Karpas-422 (cell line): Measurements from ENCODE around the gene ZSWIM9. TPM values are rescaled to one million over a fixed set of nuclear protein-coding genes. Genes with fewer than 3 reads are reported as not detected.
A peak's percentile ranks its signal among the peaks of the same experiment; 100 is the strongest.

Source experiments
- DNase-seq: peaks from one replicate; pipeline ENCODE4 v3.0.0-alpha.2; 2015
- H2AFZ ChIP-seq: fragments of 200-600 bp; sonication (generic); 2 replicates; pipeline ENCODE4 v1.6.1; 2014; ENCODE audit warnings: antibody characterized with exemption, low read length, mixed read lengths
- H3K27ac ChIP-seq: fragments of 200-600 bp; sonication (generic); 2 replicates; pipeline ENCODE4 v1.5.1; 2014; ENCODE audit warnings: mild to moderate bottlenecking, low read length, moderate library complexity
- H3K27me3 ChIP-seq: fragments of 200-600 bp; sonication (generic); 2 replicates; pipeline ENCODE4 v1.6.1; 2014; ENCODE audit warnings: low read length, mixed read lengths
- H3K36me3 ChIP-seq: fragments of 200-600 bp; sonication (generic); 2 replicates; pipeline ENCODE4 v1.6.1; 2014; ENCODE audit warnings: low read length, mixed read lengths; ENCODE audit not compliant: insufficient read depth
- H3K4me1 ChIP-seq: fragments of 200-600 bp; sonication (generic); 2 replicates; pipeline ENCODE4 v1.6.1; 2014; ENCODE audit warnings: mild to moderate bottlenecking, low read length, mixed read lengths
- H3K4me2 ChIP-seq: fragments of 200-600 bp; sonication (generic); 2 replicates; pipeline ENCODE4 v1.6.1; 2014; ENCODE audit warnings: low read length, low read depth, mild to moderate bottlenecking; ENCODE audit not compliant: poor library complexity, severe bottlenecking
- H3K4me3 ChIP-seq: fragments of 200-600 bp; sonication (generic); 2 replicates; pipeline ENCODE4 v1.5.1; 2014; ENCODE audit warnings: mild to moderate bottlenecking, antibody characterized with exemption, low read length, mixed read lengths
- H3K79me2 ChIP-seq: fragments of 200-600 bp; sonication (generic); 2 replicates; pipeline ENCODE4 v1.6.1; 2014; ENCODE audit warnings: mild to moderate bottlenecking, low read length, mixed read lengths
- H3K9ac ChIP-seq: fragments of 200-600 bp; sonication (generic); 2 replicates; pipeline ENCODE4 v1.6.0; 2014; ENCODE audit warnings: low read length
- H3K9me2 ChIP-seq: fragments of 200-600 bp; sonication (generic), shearing (Covaris generic); replicated peaks from 2 replicates; pipeline ENCODE4 v1.6.0; 2014; ENCODE audit warnings: mild to moderate bottlenecking, low read length, moderate library complexity; ENCODE audit not compliant: insufficient read depth
- H3K9me3 ChIP-seq: fragments of 300-700, 200-600 bp; sonication (generic); 2 replicates; pipeline ENCODE4 v1.6.1; 2014; ENCODE audit warnings: low read length, mixed read lengths
- H4K20me1 ChIP-seq: fragments of 200-600 bp; sonication (generic); 2 replicates; pipeline ENCODE4 v1.6.1; 2014; ENCODE audit warnings: mild to moderate bottlenecking, antibody characterized with exemption, low read length, low read depth; ENCODE audit not compliant: insufficient read depth
- total RNA-seq: library from RNA; depleted of rRNA; stranded (reverse); fragments of >200 nt; shearing (Covaris generic); gene quantifications from 2 replicates; pipeline ENCODE4 v1.2.3, GENCODE V29; 2014; ENCODE audit warnings: low replicate concordance; rRNA removed

ZSWIM9 gene
- 2.3 and 6.2 TPM in 2 replicates for total RNA-seq

DNA sequence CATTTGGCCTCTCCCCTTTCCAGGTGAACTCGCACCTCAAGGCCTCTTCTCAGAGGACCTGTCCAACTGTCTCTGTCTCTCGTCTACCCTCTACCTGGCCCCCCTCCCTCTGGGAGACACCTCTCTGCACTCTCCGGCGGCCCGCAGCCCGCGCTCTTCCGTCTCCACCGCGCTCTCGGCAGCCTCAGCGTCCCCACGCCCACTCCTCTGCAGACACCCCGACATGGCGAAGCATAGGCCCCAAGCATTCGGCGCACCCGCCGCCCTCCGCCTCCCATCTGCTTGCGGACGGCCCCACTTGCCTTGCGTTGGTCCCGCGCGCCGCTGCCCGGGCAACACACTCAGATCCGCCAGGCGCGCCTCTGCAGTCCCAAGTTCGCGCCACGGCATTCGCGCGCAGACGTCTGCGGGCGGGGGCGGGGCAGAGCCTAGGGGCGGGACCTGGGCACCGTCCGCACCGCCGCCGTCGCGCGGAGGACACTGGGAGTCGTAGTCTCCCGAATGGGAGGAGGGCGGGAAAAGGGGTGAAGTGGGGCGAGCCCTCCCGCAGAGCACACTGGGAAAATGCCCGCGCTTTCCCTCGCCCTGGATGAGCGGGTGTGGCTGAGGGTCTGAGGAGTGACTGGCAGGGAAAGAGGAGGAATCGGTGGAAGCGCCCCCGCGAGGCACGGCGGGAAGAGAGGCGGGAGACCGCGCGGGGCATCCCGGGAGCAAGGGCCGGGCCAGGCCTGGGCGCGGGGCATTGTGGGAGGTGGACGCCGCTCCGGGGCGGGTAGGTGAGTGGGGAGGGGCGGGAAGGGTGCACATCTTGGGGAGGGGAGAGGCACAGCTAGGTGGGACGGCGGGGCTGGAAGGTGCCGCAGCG lies at the start of gene ZSWIM9, which contains the start of gene LIG1:
Gene ZSWIM9 (plus strand): TSS at position 742 of the 865 bp plus-strand sequence. CDS start 1,123 bp downstream, outside the sequence.
Gene LIG1 (minus strand): TSS at position 406 of the 865 bp plus-strand sequence. CDS start 4,778 bp downstream, outside the sequence.
- H3K27ac ChIP-seq, result peak within 1 kb of the TSS; percentile 89
- no peaks in the 10 kb centered on the region for H3K27me3 ChIP-seq
- H3K4me1 ChIP-seq, result peaks cover 27% of the 10 kb centered on the region
- no peaks in the 10 kb centered on the region for H3K9me2 ChIP-seq
- no peaks in the 10 kb centered on the region for H3K9me3 ChIP-seq
- H3K9ac ChIP-seq, result peak within 1 kb of the TSS; percentile 98
- peak within 1 kb of the TSS; percentile 90; the same call in 1 of the 2 replicates for H2AFZ ChIP-seq
- DNase-seq, result peak; percentile 97
- H3K79me2 ChIP-seq, result peaks cover 63% of the 10 kb centered on the region
- peaks cover 10% of the 10 kb centered on the region for H4K20me1 ChIP-seq
- peak within 1 kb of the TSS; percentile 99 for H3K4me3 ChIP-seq
- peak within 1 kb of the TSS; percentile 76 for H3K4me2 ChIP-seq
- H3K36me3 ChIP-seq, result peaks cover 18% of the 10 kb centered on the region

DNA sequence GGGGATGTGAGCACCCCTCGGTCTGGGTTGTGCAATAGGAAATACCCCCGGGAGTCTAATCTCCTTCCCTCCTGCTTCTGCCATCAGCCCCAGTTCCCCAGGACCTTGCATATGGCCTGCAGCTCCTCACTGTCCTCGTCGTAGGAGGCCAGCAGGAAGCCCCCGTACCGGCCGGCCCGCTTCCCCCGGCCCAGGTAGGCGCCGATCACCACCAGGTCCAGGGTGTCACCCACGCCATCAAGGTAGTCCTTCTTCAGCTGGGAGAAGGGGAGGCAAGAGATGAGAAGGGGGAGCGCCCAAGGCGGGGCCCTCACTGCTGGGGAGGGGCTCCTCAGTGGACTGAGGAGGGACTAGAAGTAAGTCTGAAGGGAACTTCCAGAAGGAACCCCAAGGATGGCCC lies 49.4 kb upstream of the ZSWIM9 start:
- H3K9me2 ChIP-seq, result no peaks in the 10 kb centered on the region
- H3K27ac ChIP-seq, result no peak overlapping the region
- H3K9me3 ChIP-seq, result no peaks in the 10 kb centered on the region
- H2AFZ ChIP-seq, result no peak overlapping the region
- no peak overlapping the region for H3K4me3 ChIP-seq
- no peak overlapping the region for H3K9ac ChIP-seq
- no peaks in the 10 kb centered on the region for H3K27me3 ChIP-seq
- H3K4me1 ChIP-seq, result no peaks in the 10 kb centered on the region
- DNase-seq, result no peak
- H3K79me2 ChIP-seq, result no peaks in the 10 kb centered on the region
- peaks cover 20% of the 10 kb centered on the region for H3K36me3 ChIP-seq
- no peaks in the 10 kb centered on the region for H4K20me1 ChIP-seq
- no peak overlapping the region for H3K4me2 ChIP-seq

DNA sequence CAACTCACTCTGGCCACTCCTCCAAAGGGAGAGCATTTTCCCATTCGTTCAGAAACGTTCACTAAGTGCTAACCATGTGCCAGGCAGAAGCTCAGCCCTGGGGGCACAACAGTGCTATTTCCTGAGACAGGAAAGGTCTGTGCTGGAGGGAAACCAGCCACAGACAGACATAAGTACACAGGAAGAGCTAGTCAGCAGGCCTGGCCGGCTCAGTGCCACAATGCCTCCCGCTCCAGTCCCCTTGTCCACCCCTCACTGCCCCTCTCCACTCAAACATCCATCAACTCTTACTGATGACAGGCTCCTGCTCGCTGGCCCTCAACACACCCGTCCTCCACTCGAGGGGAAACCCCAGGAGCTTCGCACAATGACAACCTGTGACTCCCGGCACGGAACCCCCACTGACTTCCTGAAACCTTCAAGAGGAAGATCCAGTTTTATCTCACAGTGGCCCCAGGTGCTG lies 48.5 kb upstream of the ZSWIM9 start:
- Histone ChIP-seq H3K4me3 (no peak overlapping the region), H3K27me3 (no peaks in the 10 kb centered on the region), H2AFZ (no peak overlapping the region), H3K36me3 (peaks cover 22% of the 10 kb centered on the region), H3K9me2 (no peaks in the 10 kb centered on the region), H3K9ac (no peak overlapping the region), H4K20me1 (no peaks in the 10 kb centered on the region), H3K9me3 (no peaks in the 10 kb centered on the region), H3K4me1 (no peaks in the 10 kb centered on the region), H3K27ac (no peak overlapping the region), H3K4me2 (no peak overlapping the region), H3K79me2 (no peaks in the 10 kb centered on the region)
- no peak for DNase-seq

DNA sequence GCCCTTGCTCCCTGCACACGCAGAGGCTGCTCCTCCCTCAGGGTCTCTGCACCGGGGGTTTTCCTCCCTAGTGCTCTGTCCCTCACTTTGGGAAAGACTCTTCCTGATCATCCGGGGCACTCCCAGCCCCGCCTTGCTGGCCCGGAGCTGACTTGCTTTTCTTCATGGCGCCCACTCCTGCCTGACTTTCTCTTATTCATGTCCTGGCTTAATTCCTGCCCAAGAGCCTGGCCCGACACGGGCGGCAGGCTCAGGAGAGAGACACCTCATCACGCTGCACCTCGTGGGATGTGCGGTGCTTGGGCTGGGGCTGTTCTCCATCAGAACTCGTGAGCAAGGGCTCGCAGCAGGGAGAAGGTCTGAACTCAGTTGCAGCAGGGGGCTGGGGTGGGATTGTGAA lies 48.1 kb upstream of the ZSWIM9 start:
- H2AFZ ChIP-seq, result no peak overlapping the region
- H3K27ac ChIP-seq, result no peak overlapping the region
- no peaks in the 10 kb centered on the region for H4K20me1 ChIP-seq
- H3K36me3 ChIP-seq, result peaks cover 22% of the 10 kb centered on the region
- H3K9me2 ChIP-seq, result no peaks in the 10 kb centered on the region
- no peak overlapping the region for H3K9ac ChIP-seq
- H3K9me3 ChIP-seq, result no peaks in the 10 kb centered on the region
- H3K4me3 ChIP-seq, result no peak overlapping the region
- no peaks in the 10 kb centered on the region for H3K79me2 ChIP-seq
- DNase-seq, result no peak
- no peaks in the 10 kb centered on the region for H3K4me1 ChIP-seq
- no peaks in the 10 kb centered on the region for H3K27me3 ChIP-seq
- no peak overlapping the region for H3K4me2 ChIP-seq

DNA sequence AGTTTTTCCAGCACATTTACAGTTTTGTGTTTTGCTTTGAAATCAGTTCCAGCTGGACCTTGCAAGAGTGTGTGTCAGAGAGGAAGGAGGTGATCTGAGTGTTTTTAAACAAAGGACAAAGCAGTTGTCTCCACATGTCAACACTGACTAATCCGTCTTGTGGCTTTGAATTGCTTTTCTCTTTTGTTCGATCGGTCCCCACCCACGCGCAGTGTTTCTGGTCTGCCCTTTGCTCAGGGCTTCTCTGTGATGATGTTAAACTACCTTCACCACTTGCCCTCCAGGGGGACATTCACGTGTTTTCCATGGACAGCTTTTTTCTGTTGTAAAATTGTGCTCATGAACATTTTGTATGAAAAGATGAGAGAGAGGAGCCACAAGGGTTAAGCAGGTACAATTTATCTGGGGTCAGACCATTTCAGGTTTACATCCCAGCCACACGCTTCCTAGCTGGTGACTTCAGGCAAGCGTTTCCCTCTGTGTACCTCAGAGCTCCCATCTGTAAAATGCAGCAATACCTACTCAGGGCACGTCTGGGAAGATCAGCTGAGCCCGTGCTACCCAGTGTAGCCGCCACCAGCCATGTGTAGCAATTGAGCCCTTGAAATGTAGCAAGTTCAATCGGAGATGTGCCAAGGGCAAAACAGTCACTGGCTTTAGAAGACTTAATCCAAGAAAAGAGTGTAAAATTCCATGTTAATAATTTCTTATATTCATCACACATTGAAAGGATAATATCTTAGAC lies 46.4 kb upstream of the ZSWIM9 start:
- no peak overlapping the region for H3K9ac ChIP-seq
- H3K79me2 ChIP-seq, result no peaks in the 10 kb centered on the region
- no peaks in the 10 kb centered on the region for H4K20me1 ChIP-seq
- H2AFZ ChIP-seq, result no peak overlapping the region
- H3K9me3 ChIP-seq, result no peaks in the 10 kb centered on the region
- no peak for DNase-seq
- no peak overlapping the region for H3K4me2 ChIP-seq
- H3K4me1 ChIP-seq, result no peaks in the 10 kb centered on the region
- H3K9me2 ChIP-seq, result no peaks in the 10 kb centered on the region
- H3K4me3 ChIP-seq, result no peak overlapping the region
- H3K27ac ChIP-seq, result no peak overlapping the region
- H3K27me3 ChIP-seq, result no peaks in the 10 kb centered on the region
- peaks cover 28% of the 10 kb centered on the region for H3K36me3 ChIP-seq

DNA sequence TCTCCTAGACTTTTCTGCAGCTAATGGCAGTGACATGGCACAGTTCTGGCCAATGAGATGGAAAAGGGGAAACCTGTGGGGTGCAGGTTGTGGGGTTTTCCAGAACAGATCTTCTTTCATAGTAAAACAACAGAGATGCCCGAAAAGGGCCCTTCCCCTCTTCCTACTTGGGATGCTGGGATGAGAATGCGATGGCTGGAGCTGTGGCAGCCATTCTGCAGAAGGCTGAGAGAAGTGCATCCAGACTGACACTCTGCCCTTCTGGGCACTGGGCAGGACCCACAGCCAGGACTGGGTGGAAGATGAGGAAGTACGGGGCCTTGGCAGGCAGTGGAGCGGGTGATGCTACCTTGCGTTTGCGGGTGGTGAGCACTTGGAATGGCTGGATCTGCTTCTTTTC lies 42.9 kb upstream of the ZSWIM9 start:
- Histone ChIP-seq H3K36me3 (peaks cover 21% of the 10 kb centered on the region), H3K4me1 (no peaks in the 10 kb centered on the region), H3K9me2 (no peaks in the 10 kb centered on the region), H3K27ac (no peak overlapping the region), H3K4me3 (no peak overlapping the region), H3K27me3 (no peaks in the 10 kb centered on the region), H2AFZ (no peak overlapping the region), H3K4me2 (no peak overlapping the region), H3K79me2 (no peaks in the 10 kb centered on the region), H3K9ac (no peak overlapping the region), H4K20me1 (no peaks in the 10 kb centered on the region), H3K9me3 (no peaks in the 10 kb centered on the region)
- DNase-seq, result no peak

DNA sequence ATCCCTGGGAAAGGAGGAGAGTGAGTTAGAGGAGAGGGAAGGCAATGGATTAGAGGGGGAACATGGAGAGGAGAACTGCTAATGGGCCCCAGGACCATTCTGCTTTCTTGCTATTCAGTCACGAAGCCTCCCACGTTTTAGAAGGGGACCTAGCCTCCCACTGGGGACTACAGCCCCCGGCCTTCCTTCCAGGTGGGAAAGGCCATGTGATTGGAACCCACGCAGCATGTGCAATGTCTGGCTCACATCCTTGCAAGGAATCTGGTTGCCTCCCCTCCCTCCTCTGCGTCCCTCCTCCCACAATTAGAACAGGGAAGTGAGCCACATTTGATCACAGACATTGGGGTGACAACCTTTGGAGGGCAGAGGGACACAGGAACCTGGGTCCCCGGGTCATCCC lies 37.4 kb upstream of the ZSWIM9 start:
- H3K27ac ChIP-seq, result no peak overlapping the region
- no peak for DNase-seq
- H3K4me2 ChIP-seq, result no peak overlapping the region
- H3K27me3 ChIP-seq, result no peaks in the 10 kb centered on the region
- H3K4me3 ChIP-seq, result no peak overlapping the region
- no peak overlapping the region for H3K9ac ChIP-seq
- no peak overlapping the region for H2AFZ ChIP-seq
- H3K9me2 ChIP-seq, result no peaks in the 10 kb centered on the region
- no peaks in the 10 kb centered on the region for H3K79me2 ChIP-seq
- H3K36me3 ChIP-seq, result 0 out of 2 replicates have a peak, but pooled peaks cover 3% of the 10 kb centered on the region
- no peaks in the 10 kb centered on the region for H4K20me1 ChIP-seq
- H3K4me1 ChIP-seq, result no peaks in the 10 kb centered on the region
- H3K9me3 ChIP-seq, result no peaks in the 10 kb centered on the region

DNA sequence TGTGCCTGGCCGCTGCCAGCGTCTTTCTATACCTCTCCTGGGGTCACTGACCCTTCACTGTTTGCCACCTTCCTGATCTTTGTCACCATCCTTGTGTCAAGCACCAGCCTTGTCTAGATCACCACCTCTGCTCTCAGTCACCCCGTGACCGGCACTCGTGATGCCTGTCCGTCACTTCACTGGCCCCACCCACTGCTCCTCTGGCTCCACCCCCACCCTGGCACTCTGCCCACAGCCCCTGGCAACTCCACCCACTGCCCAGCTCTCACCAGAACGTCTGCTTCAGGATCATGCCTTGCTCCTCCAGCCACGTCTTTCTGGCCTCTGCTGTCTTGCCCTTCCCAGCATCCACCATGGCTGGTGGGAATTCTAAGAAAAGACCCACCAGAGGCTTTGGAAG lies 35.1 kb upstream of the ZSWIM9 start:
- no peak overlapping the region for H3K4me2 ChIP-seq
- H3K9me3 ChIP-seq, result no peaks in the 10 kb centered on the region
- H3K27me3 ChIP-seq, result no peaks in the 10 kb centered on the region
- H3K36me3 ChIP-seq, result no peaks in the 10 kb centered on the region
- peak; percentile 83 for DNase-seq
- H2AFZ ChIP-seq, result no peak overlapping the region
- H3K27ac ChIP-seq, result no peak overlapping the region
- no peaks in the 10 kb centered on the region for H3K79me2 ChIP-seq
- no peaks in the 10 kb centered on the region for H3K4me1 ChIP-seq
- H3K9ac ChIP-seq, result no peak overlapping the region
- H3K9me2 ChIP-seq, result no peaks in the 10 kb centered on the region
- no peaks in the 10 kb centered on the region for H4K20me1 ChIP-seq
- no peak overlapping the region for H3K4me3 ChIP-seq
